ENCODE measurements around the gene BICDL1.
"Not testable (repeated sequence)": the region's sequence is repeated elsewhere in the genome, so short reads cannot be mapped to it uniquely, and the experiment has no call there.

BICDL1 gene

DNA sequence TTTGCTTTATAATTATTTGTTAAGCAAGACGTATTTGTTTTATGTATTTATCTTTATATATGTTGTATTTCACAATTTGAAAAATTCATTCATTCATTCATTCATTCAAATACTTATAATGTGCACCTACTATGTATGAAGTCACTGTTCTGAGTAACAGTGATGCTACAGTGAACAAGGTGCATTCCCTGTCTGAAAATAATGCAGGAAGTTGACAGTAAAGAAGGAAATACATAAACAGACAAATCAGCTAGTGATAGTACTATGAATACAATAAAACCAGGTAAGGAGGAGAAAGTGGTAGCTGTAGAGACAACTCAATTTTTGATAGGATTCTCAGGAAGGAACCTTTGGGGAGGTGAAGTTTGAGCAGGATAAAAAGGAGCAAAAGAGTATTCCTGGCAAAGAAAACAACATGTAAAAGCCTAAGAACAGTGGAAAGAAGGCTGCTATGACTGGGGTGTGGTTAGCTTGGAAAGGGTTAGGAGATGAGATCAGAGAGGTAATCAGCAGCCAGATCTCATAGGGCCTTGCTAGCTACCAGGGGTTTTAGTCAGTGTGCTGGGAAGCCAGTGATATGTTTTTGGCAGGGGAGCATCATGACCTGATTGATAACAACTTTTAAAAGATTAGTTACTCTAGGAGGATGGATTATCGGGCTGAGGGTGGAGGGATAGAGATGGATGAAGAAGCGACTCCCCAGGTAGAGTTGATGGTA lies 17.4 kb downstream of the BICDL1 start:
- no peak for DNase-seq

DNA sequence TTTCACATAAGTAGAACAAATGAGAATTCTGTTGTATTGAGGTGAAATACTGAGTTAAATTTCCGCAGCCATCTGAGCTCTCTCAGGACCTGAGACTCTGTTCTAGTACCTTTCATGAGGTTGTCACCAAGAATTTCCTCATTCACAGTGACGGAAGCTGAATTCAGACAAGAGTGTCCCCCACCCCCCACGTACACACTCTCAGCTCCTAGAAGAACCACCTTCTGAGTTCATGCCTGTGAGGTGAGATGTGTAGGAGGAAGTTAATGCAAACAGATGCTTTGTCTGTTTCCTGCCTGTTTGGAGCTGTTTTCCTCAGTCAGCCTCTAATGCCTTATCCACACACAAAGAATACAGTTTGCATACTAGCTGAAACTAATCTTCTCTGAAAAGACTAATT lies 18.2 kb downstream of the BICDL1 start:
- no peak for DNase-seq

DNA sequence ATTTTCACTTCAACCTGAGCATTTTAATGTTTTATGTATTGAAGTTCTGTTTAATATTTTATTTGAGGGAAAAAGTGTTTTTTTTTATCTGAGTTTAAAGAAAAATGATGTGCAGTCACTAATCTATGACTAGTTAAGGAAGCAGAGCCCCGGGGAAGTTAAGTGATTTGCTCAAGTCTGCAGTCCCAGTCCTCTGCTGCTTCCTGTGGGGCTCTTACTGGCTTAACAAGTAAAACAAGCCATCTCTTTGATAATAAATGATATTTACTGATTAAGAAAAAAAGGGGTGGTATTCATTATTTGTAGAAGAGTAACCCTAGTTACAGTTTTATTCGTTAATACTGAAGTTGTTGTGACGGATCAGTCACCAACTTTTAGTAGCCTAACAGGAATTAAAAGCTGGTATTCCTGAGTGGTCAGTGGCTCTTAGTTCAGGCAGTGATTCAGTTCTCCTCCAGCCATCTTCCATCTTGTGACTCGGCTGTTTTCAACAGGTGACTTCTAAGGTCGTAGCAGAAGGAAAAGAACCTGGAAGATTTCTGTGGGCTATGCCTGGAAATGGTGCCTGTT lies 21.7 kb downstream of the BICDL1 start:
- DNase-seq: no peak

DNA sequence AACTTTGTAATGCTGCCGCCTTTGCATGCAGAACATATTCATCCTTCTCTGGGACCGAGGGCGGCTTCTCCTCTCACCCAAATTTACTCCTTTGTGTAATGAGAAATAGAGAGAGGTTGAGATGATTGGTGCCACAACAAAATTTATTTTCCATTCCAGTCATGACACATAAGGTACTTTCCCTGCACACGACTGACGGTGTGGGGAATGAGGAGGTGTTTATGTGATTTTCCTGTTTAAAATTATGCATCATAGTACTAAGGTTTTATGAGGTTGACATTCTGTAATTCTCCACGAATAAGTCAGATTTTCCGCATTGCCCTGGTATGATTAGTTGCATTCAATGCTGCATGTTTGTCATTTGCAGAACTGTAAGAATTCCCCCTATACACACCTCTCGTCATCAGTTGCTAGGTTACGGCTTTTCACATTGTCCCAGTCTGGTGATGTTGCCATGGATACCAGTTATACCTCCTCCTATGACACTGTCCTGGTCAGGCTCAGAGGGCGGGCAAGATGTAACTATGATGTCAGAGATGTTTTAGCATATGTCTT lies 23.1 kb downstream of the BICDL1 start:
- DNase-seq: no peak

DNA sequence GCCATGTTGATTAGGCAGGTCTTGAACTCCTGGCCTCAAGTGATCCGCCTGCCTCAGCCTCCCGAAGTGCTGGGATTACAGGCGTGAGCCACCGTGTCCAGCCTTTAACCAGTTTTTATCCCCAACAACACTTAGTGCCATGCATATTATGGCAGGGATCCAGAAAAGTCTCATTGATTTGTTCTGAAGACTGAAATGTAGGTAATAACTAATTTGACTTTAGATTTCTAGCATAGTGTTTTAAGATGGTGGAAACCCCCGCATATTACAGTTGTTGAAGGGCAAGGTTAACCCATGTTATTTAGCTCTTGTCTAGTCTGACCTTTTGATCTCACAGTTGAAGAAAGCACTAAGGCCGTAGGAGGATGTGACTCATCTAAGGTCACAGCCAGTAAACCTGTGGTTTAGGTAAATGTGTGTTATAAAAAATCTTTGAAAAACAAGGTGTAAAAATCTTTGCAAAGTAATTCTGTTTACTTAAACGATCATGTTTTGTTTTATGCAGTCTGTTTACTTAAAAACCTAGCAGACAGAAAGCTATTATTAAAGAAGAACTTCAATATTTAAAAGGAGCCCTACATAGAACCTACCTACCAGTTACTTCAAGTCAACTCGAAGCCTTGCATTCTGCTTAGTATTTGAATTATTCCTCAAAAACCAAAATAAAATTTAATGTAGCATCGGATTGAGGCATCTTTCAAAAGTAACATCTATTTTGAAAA lies 24.8 kb downstream of the BICDL1 start:
- no peak for DNase-seq

DNA sequence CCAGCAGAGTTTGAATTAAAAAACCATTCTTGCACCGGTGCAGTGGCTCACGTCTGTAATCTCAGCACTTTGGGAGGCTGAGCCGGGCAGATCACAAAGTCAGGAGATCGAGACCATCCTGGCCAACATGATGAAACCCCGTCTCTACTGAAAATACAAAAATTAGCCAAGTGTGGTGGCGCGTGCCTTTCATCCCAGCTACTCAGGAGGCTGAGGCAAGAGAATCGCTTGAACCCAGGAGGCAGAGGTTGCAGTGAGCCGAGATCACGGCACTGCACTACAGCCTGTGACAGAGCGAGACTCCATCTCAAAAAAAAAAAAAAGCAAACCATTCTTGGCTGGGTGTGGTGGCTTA lies 25.3 kb downstream of the BICDL1 start:
- DNase-seq: not testable (repeated sequence)

DNA sequence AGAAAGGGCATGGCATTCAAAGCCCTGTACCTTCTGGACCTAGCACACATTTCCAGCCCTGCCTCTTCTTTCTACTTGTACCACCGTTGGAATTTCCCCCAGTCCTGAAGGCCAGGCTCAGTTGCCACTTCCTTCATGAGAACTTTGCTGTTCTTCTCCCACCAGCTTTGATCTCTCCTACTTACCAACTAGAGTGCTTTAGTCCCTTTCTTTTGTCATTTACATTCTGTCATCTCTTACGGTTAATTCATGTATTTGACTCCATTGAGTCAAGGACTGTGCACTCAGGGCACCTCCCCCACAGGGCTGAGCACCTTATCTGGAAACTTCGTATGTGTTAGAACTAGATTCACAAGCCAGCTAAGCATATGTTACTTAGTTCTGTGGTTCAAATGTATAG lies 26.3 kb downstream of the BICDL1 start:
- DNase-seq: no peak

DNA sequence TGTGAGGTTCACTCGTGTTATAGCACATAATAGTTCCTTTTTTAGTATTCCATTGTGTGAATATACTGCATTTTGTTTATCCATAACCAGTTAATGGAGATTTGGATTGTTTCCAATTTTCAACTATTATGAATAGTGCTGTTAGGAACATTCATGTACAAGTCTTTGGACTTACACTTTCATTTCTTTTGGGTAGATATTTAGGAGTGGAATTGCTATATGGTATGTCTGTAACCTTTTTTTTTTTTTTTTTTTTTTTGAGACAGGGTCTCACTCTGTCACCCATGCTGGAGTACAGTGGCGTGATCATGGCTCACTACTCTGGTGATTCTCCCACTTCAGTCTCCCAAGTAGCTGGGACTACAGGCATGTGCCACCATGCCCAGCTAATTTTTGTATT lies 27.2 kb downstream of the BICDL1 start:
- DNase-seq: not testable (repeated sequence)

DNA sequence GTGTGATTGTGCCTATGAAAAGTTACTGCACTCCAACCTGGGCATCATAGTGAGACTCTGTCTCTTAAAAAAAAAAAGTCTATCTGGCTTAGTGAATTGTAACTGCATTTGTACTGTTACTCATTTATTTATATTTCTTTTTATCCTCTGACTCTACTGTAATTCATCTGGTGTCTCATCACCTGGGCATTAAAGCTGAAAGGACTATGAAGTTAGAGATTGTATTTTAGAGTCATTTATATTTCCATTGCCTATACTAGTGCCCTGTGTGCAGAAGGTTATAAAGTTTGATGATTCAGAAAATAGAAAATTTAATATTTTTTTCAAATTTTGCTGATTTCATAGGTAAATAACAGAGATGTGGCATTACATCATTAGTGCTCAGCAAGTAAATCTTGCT lies 30.2 kb downstream of the BICDL1 start:
- no peak for DNase-seq

DNA sequence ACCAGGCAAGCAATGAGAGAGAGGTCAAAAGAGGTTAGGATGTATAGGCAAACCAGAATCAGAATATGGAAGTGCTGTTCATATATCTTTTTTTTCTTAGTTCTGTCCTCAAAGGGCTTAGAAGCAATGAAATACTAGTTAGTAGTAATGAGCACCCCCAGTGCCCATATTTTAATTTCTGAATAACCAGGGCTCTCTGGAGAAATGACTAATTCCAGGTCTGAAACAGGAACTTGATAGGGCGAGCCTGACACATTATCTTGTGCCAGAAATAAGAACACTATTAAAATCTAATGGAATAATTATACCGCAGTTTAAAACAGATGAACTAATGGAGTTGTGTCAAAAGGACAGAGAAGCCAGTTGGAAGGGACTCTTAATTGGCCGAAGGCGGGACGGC lies 30.9 kb downstream of the BICDL1 start:
- DNase-seq: no peak

DNA sequence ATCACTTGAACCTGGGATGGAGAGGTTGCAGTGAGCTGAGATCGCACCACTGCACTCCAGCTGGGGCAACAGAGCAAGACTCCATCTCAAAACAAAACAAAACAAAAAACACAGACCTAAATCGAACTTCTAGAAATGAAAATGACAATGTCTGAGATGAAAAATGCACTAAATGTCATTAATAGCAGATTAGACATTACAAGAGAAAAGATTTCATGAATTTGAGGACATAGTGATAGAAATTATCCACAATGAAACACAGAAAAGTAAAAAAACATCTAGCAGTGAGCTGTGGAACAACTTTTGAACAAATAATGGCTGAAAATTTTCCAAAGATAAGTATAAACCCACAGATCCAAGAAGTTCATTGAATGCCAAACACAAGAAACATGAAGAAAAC lies 35.2 kb downstream of the BICDL1 start:
- DNase-seq: no peak

DNA sequence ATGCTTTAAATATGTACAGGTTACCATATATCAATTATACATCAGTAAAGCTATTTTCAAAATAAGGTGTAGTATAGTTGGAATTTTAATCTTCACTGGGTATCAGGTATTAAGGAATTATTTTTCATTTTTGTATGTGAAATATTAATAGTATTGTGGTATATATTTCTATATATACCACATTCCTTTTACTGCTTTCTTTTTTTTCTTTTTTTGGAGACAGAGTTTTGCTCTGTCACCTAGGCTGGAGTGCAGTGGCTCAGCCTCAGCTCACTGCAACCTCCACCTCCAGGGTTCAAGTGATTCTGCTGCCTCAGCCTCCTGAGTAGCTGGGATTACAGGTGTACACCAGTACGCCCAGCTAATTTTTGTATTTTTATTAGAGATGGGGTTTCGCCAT lies 36.6 kb downstream of the BICDL1 start:
- no peak for DNase-seq

DNA sequence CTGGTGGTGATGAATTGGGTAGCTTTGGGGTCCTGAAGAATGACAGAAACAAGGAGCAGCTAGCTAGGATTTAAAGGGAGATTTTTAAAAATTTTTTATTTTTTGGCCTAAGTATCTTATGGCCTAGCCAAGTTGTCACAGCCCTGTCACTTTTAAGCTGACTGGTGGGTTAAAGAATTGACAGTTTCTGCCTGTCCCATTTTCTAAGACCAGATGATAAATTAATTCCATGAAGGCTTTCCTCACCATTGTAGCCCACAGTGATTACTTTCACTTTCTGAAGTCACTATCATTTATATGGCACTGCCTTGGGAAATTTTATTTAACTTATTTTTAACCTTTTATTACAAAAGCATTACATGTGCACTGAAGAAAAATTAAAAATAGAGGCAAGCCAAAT lies 43.2 kb downstream of the BICDL1 start:
- no peak for DNase-seq

DNA sequence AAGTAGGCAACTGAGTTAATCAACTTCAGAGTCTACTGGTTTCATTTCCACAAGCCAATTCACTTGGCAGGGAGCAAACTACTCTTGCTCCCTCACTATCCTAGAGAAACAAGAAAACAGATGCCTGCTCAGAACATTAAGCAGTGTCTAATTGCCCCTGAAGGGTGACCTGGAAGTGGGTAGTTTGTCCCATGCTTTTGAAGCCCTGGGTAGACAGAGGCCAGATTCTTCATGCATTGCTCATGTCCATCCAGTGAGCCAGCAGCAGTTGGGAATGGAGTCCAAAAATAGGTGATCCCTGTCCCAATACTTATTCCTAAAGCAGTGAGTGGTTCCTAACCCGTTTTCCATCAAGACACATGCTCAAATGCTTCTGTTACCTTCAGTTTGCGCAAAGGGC lies 48.8 kb downstream of the BICDL1 start:
- no peak for DNase-seq

DNA sequence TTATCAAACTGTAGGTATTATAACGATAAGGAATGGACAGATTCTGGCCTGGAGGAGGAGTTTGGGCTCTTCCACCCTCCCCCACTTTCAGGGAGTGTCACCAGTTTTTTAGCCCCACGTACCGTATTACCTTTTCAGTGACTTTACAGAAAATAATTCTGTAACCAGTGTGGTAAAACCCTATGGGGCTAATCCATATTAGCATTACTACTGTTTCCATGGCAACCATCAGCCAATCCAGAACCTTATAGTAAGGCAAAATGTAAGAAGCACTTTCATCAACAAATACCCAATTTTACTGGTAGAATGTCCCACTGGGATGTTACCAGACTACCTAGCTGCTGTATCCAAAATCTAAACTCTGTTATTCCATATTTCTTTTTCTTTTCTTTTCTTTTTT lies 50.7 kb downstream of the BICDL1 start:
- DNase-seq: no peak

DNA sequence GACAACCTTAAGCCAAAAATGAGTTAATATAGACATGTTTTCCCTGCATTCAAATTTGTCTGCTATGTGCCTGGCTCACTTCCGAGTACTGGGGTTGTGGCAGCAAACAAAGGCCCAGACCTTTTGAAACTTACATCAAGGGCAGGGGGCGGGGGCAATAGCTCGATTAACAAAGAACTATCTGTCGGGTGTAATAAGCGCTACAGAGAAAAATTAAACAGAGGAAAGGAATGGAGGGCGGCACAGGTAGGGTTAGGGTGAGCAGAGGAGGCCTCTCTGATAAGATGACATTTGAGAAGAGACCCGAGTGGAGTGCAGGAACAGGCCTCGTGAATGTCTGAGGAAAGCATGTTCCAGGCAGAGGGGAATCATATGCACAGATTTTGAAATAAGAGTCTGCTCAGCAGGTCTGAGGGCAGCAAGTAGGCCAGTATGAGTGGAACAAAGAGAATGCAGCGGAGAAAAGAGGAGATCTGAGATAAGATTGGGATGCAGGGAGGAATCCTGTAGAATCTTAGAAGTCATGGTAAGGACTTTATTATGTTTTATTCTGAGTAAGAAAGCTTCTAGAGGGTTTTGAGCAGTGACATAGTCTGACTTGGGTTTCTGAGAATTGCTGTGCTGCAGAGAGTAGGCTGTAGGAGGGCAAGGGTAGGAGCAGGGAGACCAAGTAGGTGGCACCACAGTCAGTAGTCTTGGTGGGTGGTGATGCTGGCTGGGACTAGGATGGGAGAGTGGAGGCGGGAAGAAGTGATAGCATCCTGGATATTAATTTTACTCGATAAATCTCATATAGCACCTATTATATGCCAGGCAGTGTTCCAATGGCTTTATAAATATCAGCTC lies 52.6 kb downstream of the BICDL1 start:
- no peak for DNase-seq

DNA sequence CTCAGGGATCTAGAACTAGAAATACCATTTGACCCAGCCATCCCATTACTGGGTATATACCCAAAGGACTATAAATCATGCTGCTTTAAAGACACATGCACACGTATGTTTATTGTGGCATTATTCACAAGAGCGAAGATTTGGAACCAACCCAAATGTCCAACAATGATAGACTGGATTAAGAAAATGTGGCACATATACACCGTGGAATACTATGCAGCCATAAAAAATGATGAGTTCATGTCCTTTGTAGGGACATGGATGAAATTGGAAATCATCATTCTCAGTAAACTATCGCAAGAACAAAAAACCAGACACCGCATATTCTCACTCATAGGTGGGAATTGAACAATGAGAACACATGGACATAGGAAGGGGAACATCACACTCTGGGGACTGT lies 56.3 kb downstream of the BICDL1 start:
- DNase-seq: not testable (repeated sequence)

DNA sequence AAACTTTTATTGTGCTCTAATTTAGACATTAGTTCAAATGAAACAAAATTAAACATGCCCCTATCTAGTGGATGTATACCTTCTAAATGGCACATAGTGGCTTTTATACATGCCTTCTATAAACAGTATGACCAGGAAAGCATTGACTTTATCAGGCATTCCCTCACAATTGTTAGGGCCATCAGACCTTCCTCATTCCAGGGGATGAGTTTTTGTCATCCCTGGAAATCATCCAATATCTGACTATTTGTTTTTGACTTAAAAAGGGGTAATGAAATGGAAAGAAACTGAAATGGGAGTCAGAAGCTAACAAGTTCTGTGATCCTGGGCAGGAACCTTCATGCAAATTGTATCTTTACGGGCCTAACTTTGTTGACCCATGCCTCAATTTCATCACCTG lies 58.0 kb downstream of the BICDL1 start:
- DNase-seq: no peak

DNA sequence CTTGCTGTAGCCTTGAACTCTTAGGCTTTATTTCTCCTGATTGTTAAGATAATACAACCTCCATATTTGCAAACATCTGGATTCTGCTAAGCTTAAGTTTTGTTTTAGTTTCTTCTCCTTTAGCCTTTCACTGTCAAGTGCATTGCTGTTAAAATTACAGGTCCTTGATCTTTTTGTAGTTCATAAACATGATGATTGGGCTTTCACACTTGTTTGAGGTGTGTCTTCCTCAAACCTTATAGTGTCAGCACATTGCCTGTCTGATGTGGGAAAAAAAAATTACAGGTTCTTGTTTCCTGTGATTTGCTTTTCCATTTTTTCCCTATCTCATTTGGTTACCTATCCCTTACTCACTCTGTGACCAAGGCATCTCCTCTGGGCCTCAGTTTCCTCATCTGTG lies 59.2 kb downstream of the BICDL1 start:
- no peak for DNase-seq

DNA sequence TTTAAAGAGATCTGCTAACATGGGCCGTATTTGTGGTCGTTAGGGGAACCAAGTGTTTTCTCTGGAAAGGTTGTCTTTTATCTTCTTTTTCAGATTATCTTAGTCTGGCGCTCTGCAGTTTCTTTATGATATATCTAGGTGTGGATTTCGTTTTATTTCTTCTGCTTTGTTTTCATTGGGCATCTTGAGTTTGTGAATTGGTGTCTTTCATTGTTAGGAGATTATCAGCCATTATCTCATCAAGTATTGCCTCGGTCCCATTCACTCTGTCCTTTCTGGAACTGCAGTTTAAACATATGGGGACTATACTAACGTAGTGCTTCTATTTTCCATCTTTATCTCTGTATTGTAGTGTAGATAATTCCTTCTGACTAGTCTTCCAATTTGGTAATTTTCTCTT lies 60.4 kb downstream of the BICDL1 start:
- no peak for DNase-seq

DNA sequence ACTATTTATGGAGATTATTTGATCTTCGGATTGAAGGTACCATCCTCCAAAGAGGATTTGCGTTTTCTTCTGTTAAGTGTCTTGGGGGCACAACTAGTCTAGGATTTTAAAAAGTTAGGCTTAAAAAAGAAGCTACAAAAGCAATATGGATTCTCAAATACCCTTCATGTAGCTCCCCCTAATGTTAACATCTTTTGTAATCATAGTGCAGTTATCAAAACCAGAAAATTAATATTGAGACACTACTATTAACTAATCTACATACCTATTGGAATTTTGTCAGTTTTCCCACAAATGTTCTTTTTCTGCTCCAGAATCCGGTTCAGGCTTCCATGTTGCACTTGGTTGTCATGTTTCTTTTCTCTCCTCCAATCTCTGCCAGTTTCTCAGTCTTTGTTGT lies 62.5 kb downstream of the BICDL1 start:
- no peak for DNase-seq

DNA sequence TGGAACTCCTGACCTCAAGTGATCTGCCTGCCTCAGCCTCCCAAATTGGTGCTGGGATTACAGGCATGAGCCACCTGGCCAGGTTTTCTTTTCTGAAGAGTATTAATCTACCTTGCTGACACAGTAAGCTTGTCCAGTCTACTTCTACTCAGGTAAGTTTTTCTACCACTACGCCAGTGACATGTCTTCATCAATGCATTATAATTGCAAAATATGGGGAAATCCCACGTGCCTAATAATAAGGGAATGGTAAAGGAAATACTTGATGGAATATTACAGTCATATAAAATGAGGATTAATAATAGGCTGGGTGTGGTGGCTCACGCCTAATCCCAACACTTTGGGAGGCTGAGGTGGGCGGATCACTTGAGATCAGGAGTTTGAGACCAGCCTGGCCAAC lies 65.3 kb downstream of the BICDL1 start:
- DNase-seq: no peak

DNA sequence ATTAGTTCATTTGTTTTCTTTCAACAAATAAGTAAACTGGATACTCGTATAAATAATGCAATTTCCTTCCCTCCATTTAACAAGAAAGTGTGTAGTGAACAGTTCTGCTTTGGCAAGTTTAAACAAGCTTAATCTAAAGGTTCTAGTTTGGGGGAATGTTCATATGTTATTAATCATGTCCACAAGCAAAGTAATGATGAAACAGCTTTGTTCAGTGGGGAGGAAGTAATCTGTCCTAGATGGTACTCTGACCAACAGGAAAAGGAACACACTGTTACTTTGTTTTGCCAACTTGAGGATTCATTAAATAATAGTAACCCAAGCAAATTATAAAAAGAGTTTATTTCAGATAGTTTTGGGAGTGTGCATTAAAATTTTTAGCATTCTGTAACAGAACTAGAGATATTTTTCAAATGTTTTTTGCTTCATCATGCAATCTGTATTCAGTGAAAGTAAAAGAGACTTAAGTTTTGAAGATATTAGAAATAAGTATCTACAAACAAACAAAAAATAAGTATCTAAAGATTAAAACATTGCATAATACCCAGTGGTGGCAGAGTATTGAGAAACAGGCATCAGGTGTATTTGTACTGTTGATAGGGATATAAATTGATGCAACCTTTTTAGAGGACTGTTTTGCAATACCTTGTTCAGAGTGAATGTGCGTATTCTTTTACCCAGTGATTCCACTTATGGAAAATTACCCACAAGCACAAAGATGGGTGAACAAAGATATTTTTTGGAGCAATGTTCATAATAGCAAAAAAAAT lies 66.4 kb downstream of the BICDL1 start:
- DNase-seq: no peak

Data from NCI-H2029 (cell line).